Central memory CD8-positive, alpha-beta T cell (primary cell): Measurements from ENCODE around the gene FUBP3.
"Not testable (repeated sequence)": the region's sequence is repeated elsewhere in the genome, so short reads cannot be mapped to it uniquely, and the experiment has no call there.

Experiments
- ATAC-seq: fragments of 150-1000 bp; cut with Tn5 transposase; replicated peaks from 2 replicates; pipeline ENCODE4 v1.10.0; 2022; ENCODE audit warnings: mild to moderate bottlenecking, moderate FRiP score, moderate number of reproducible peaks; ENCODE audit not compliant: poor library complexity, severe bottlenecking; ENCODE audit errors: extremely low read depth
- DNase-seq, 2 donors: peaks; one replicate each; pipeline ENCODE4 v3.0.0; 2021; ENCODE audit warnings: low spot score in 2 of 2
- H3K27ac Mint-ChIP-seq: one replicate; pipeline ENCODE4 v1.8.0; 2022; ENCODE audit warnings: low read depth, mild to moderate bottlenecking, moderate library complexity, mixed read lengths
- H3K27me3 Mint-ChIP-seq: one replicate; pipeline ENCODE4 v1.8.0; 2022; ENCODE audit warnings: mixed read lengths
- H3K36me3 Mint-ChIP-seq: one replicate; pipeline ENCODE4 v1.8.0; 2022; ENCODE audit warnings: mild to moderate bottlenecking, moderate library complexity, mixed read lengths; ENCODE audit not compliant: insufficient read depth
- H3K4me1 Mint-ChIP-seq: one replicate; pipeline ENCODE4 v1.8.0; 2022; ENCODE audit warnings: mixed read lengths
- H3K4me3 Mint-ChIP-seq: one replicate; pipeline ENCODE4 v1.8.0; 2022; ENCODE audit warnings: mild to moderate bottlenecking, moderate library complexity, mixed read lengths
- H3K9me3 Mint-ChIP-seq: one replicate; pipeline ENCODE4 v1.8.0; 2022; ENCODE audit warnings: mixed read lengths

The FUBP3 gene

GRCh38 chr9:130680836-130681768, 101.7 kb downstream of the FUBP3 start:
- no peaks in the 10 kb centered on the region for H3K9me3 Mint-ChIP-seq
- H3K4me3 Mint-ChIP-seq: peak overlapping the region; percentile 98
- no peak overlapping the region for H3K27ac Mint-ChIP-seq
- no peaks in the 10 kb centered on the region for H3K27me3 Mint-ChIP-seq
- DNase-seq (peak in 1 of 2 donors; percentile 26), ATAC-seq (peak; percentile 39)
- H3K36me3 Mint-ChIP-seq: peaks cover 2% of the 10 kb centered on the region
- peaks cover 6% of the 10 kb centered on the region for H3K4me1 Mint-ChIP-seq

GRCh38 chr9:130681769-130682420, 102.5 kb downstream of the FUBP3 start:
- DNase-seq (peak in 1 of 2 donors; percentile 24), ATAC-seq (peak; percentile 37)
- peak overlapping the region; percentile 98 for H3K4me3 Mint-ChIP-seq
- H3K4me1 Mint-ChIP-seq: peaks cover 6% of the 10 kb centered on the region
- H3K36me3 Mint-ChIP-seq: peaks cover 2% of the 10 kb centered on the region
- H3K27ac Mint-ChIP-seq: peak overlapping the region; percentile 89
- H3K27me3 Mint-ChIP-seq: no peaks in the 10 kb centered on the region
- no peaks in the 10 kb centered on the region for H3K9me3 Mint-ChIP-seq

GRCh38 chr9:130682421-130683121, 103.2 kb downstream of the FUBP3 start:
- peak overlapping the region; percentile 98 for H3K4me3 Mint-ChIP-seq
- H3K36me3 Mint-ChIP-seq: peaks cover 2% of the 10 kb centered on the region
- peak overlapping the region; percentile 89 for H3K27ac Mint-ChIP-seq
- no peaks in the 10 kb centered on the region for H3K9me3 Mint-ChIP-seq
- ATAC-seq: no peak
- DNase-seq: peak in 1 of 2 donors; percentile 38
- H3K27me3 Mint-ChIP-seq: no peaks in the 10 kb centered on the region
- peaks cover 6% of the 10 kb centered on the region for H3K4me1 Mint-ChIP-seq

- Mint-ChIP-seq H3K9me3 (no peaks in the 10 kb centered on the region), H3K27me3 (no peaks in the 10 kb centered on the region), H3K27ac (no peak overlapping the region), H3K4me3 (no peak overlapping the region), H3K36me3 (peaks cover 2% of the 10 kb centered on the region), H3K4me1 (peaks cover 6% of the 10 kb centered on the region)
- no peak for ATAC-seq
- DNase-seq: no peak
Observed at GRCh38 chr9:130685104-130685503, 105.7 kb downstream of the FUBP3 start.

GRCh38 chr9:130685945-130686344, 106.6 kb downstream of the FUBP3 start:
- not testable (repeated sequence) for H3K27me3 Mint-ChIP-seq, ATAC-seq, DNase-seq, H3K9me3 Mint-ChIP-seq, H3K36me3 Mint-ChIP-seq, H3K4me3 Mint-ChIP-seq, H3K4me1 Mint-ChIP-seq, H3K27ac Mint-ChIP-seq

- no peak overlapping the region for H3K27ac Mint-ChIP-seq
- H3K4me1 Mint-ChIP-seq: peaks cover 1% of the 10 kb centered on the region
- no peak for ATAC-seq
- H3K36me3 Mint-ChIP-seq: no peaks in the 10 kb centered on the region
- H3K27me3 Mint-ChIP-seq: no peaks in the 10 kb centered on the region
- DNase-seq: no peak
- no peaks in the 10 kb centered on the region for H3K9me3 Mint-ChIP-seq
- H3K4me3 Mint-ChIP-seq: no peak overlapping the region
Observed at GRCh38 chr9:130687615-130688014, 108.2 kb downstream of the FUBP3 start.
